Measurements from ENCODE around the gene TMEM128. TPM values are rescaled to one million over a fixed set of nuclear protein-coding genes. Genes with fewer than 3 reads are reported as not detected.
A peak's percentile ranks its signal among the peaks of the same experiment; 100 is the strongest.

Gene TMEM128
- total and polyA plus RNA-seq, 2 of the 13 experiments (the other 11 are each of a cell fraction or from before 2014, with no cell fraction given), result 19.4 to 27.9 TPM

GRCh38 chr4:4289941-4290850 is 42.2 kb upstream of the TMEM128 start, which contains the start of the genes LYAR and ZBTB49 (continued):
- TF ChIP-seq ZNF646 (CRISPR knock-in tag; IDR thresholded peaks at IDR 0.05), result no peak
- TF ChIP-seq KLF12 (CRISPR knock-in tag; IDR thresholded peaks at IDR 0.05; ENCODE audit: borderline replicate concordance), result peak; percentile 90
- TF ChIP-seq MTF2 (CRISPR knock-in tag; IDR thresholded peaks at IDR 0.05; ENCODE audit: borderline replicate concordance), result 0 out of 2 replicates have a peak, but pooled peaks have one; percentile 37
- 0 out of 2 replicates have a peak, but pooled peaks have one; percentile 44 for TF ChIP-seq RAD21 (CRISPR knock-in tag; IDR thresholded peaks at IDR 0.05)
- TF ChIP-seq ETV5 (CRISPR knock-in tag; IDR thresholded peaks at IDR 0.05; ENCODE audit: borderline replicate concordance), result peak; percentile 59; the same call in 1 of the 2 replicates
- TF ChIP-seq MEF2D (CRISPR knock-in tag; IDR thresholded peaks at IDR 0.05), result peak; percentile 77
- no peak for TF ChIP-seq NFIB (CRISPR knock-in tag; IDR thresholded peaks at IDR 0.05; ENCODE audit: borderline replicate concordance)
- TF ChIP-seq SOX6 (IDR thresholded peaks at IDR 0.05), result no peak
- TF ChIP-seq SOX6 (CRISPR knock-in tag; IDR thresholded peaks at IDR 0.05), result peak; percentile 74
- peak; percentile 42; the same call in 1 of the 2 replicates for TF ChIP-seq ZNF367 (CRISPR knock-in tag; IDR thresholded peaks at IDR 0.05; ENCODE audit: borderline replicate concordance)
- TF ChIP-seq EP300 (IDR thresholded peaks at IDR 0.05; ENCODE audit: low read depth in 2 of 2, low read length in 2 of 2), result no peak
- TF ChIP-seq EP300 (CRISPR knock-in tag; IDR thresholded peaks at IDR 0.05; ENCODE audit: borderline replicate concordance), result no peak
- no peak for TF ChIP-seq GPN1 (CRISPR knock-in tag; IDR thresholded peaks at IDR 0.05; ENCODE audit: borderline replicate concordance)
- TF ChIP-seq CEBPZ (IDR thresholded peaks at IDR 0.05; ENCODE audit: low read length), result no peak
- no peak for TF ChIP-seq ZNF234 (CRISPR knock-in tag; conservative IDR thresholded peaks at IDR 0.05)
- peak; percentile 48 for TF ChIP-seq CTCF (CRISPR knock-in tag; IDR thresholded peaks at IDR 0.05)
- peak; percentile 97 for TF ChIP-seq KMT2B (CRISPR knock-in tag; IDR thresholded peaks at IDR 0.05)
- TF ChIP-seq POGZ (CRISPR knock-in tag; IDR thresholded peaks at IDR 0.05), result peak; percentile 84

Data from HepG2 (cell line).